Stomach (tissue), 4 donors: ENCODE measurements around the gene TOR4A.

Source experiments
- EP300 ChIP-seq: sonication (generic); formaldehyde crosslinking; IDR thresholded peaks from one replicate; pipeline ENCODE4 v1.6.1; 2017; ENCODE audit warnings: antibody characterized with exemption
- POLR2A ChIP-seq, 4 donors: fragments of 450-650 bp; IDR thresholded peaks; one replicate each; pipeline ENCODE4 v1.6.1; 2016; ENCODE audit warnings: antibody characterized with exemption in 4 of 4, control low read depth in 2 of 4, mild to moderate bottlenecking in 1 of 4, moderate library complexity in 1 of 4
- POLR2AphosphoS5 ChIP-seq, 3 donors: sonication (generic); formaldehyde crosslinking; IDR thresholded peaks; one replicate each; pipeline ENCODE4 v1.6.1; 2016; ENCODE audit warnings: antibody characterized with exemption in 3 of 3
- TF ChIP-seq, protein P1 (sequence below), 7 experiments: fragments of 450-650 bp in 4 of 7; fragments of 200-600 bp in 3 of 7; sonication (generic) in 3 of 7; IDR thresholded peaks; one replicate each; pipeline ENCODE4 v1.5.1; 2016 to 2019; ENCODE audit warnings: antibody characterized with exemption in 7 of 7, control low read depth in 2 of 7, mild to moderate bottlenecking in 1 of 7

DNA sequence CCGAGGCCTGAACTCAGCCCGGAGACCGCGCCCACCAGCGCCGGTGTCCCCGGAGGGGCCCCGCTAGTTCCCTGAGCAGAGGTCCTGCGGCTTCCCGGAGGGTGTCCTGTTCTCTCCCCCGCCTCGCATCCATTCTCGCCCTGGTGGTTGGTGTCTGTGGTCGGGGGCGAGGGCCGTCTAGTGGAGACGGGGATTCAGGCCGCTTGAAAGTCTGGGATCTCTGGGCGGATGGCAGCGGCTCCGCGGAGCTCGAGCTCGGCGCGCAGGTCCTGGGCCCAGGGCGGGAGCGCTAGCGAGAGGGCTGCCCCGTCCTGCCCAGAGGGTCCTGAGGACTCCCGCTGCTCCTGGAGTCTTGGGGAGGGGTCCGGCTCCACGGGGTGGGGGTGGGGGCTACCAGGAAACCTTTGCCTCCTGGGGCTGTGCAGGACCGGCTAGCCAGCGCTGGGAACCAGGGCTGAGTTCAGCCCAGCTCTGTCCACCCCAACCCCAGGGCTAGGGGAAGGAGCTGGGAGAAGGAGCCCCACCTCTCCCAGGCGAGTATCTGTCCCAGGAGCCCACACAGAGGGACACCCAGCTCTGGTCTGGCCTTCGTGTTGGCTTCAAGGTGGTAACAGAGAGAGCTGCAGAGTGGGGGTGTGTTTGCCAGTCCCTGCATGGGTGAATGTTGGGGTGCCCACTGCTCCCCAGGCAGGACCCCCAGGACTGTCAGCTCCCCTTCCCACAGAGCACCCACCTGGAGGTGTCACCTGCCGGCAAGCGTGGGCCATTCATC, 4.0 kb downstream of the TOR4A start:
- TF ChIP-seq, protein P1, sequence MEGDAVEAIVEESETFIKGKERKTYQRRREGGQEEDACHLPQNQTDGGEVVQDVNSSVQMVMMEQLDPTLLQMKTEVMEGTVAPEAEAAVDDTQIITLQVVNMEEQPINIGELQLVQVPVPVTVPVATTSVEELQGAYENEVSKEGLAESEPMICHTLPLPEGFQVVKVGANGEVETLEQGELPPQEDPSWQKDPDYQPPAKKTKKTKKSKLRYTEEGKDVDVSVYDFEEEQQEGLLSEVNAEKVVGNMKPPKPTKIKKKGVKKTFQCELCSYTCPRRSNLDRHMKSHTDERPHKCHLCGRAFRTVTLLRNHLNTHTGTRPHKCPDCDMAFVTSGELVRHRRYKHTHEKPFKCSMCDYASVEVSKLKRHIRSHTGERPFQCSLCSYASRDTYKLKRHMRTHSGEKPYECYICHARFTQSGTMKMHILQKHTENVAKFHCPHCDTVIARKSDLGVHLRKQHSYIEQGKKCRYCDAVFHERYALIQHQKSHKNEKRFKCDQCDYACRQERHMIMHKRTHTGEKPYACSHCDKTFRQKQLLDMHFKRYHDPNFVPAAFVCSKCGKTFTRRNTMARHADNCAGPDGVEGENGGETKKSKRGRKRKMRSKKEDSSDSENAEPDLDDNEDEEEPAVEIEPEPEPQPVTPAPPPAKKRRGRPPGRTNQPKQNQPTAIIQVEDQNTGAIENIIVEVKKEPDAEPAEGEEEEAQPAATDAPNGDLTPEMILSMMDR (IDR thresholded peaks at IDR 0.05) = no peak
- TF ChIP-seq POLR2A (IDR thresholded peaks at IDR 0.05) (no peak), POLR2AphosphoS5 (IDR thresholded peaks at IDR 0.05) (no peak), EP300 (no peak)
